ENCODE results near the gene TRPM2.

Gene TRPM2

DNA sequence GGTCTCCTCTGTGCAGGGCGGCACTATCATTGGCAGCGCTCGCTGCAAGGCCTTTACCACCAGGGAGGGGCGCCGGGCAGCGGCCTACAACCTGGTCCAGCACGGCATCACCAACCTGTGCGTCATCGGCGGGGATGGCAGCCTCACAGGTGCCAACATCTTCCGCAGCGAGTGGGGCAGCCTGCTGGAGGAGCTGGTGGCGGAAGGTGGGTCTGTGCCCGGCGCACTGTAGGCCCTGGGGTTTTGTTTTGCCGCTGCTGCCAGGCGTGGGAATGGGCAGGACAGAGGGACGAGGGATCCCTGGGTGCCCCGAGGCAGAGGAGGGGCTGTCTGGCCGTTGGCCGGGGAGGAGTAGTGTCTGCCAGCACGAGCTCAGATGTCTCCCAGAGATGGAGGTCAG, 41.3 kb upstream of the TRPM2 start:
- DNase-seq (ENCODE audit: low read depth), result no peak
- TF ChIP-seq, protein P1, sequence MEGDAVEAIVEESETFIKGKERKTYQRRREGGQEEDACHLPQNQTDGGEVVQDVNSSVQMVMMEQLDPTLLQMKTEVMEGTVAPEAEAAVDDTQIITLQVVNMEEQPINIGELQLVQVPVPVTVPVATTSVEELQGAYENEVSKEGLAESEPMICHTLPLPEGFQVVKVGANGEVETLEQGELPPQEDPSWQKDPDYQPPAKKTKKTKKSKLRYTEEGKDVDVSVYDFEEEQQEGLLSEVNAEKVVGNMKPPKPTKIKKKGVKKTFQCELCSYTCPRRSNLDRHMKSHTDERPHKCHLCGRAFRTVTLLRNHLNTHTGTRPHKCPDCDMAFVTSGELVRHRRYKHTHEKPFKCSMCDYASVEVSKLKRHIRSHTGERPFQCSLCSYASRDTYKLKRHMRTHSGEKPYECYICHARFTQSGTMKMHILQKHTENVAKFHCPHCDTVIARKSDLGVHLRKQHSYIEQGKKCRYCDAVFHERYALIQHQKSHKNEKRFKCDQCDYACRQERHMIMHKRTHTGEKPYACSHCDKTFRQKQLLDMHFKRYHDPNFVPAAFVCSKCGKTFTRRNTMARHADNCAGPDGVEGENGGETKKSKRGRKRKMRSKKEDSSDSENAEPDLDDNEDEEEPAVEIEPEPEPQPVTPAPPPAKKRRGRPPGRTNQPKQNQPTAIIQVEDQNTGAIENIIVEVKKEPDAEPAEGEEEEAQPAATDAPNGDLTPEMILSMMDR (conservative IDR thresholded peaks at IDR 0.05; ENCODE audit: low read length), result no peak
- no peak overlapping the region for H3K4me3 ChIP-seq (ENCODE audit: low read length)

DNA sequence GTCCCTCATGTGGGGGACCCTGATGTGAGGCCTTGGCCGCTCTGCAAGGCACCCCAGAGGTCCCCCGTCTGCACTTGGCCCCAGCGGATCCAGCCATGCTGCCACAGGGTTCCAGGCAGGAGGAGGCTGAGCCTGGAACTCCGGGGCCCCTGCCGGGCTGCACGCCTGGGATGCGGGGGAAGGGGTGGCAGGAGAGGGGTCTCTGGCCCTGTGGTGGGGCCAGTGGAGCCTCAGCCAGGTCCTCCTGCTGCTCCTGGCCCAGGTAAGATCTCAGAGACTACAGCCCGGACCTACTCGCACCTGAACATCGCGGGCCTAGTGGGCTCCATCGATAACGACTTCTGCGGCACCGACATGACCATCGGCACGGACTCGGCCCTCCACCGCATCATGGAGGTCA, 40.7 kb upstream of the TRPM2 start:
- no peak overlapping the region for H3K4me3 ChIP-seq (ENCODE audit: low read length)
- DNase-seq (ENCODE audit: low read depth), result no peak
- TF ChIP-seq, protein P1 (conservative IDR thresholded peaks at IDR 0.05; ENCODE audit: low read length), result no peak

DNA sequence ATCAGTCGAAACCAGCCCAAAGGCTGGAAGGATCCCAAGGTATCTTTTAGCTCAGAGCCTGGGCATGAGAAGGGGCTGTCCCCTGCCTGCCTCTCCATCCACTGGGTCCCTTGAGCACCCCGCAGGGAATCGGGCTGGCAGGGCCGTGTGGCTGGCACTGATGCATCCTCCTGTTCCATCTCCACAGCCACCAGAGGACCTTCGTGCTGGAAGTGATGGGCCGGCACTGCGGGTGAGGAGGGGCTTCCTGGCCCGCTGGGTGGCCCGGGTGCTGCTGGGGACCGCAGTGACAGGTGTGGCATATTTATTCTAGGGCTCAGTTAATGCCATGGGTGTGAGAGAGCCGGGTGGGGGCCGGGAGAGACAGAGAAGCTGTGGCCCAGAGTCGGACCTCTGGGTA, 40.0 kb upstream of the TRPM2 start:
- TF ChIP-seq, protein P1 (conservative IDR thresholded peaks at IDR 0.05; ENCODE audit: low read length), result no peak
- no peak for DNase-seq (ENCODE audit: low read depth)

DNA sequence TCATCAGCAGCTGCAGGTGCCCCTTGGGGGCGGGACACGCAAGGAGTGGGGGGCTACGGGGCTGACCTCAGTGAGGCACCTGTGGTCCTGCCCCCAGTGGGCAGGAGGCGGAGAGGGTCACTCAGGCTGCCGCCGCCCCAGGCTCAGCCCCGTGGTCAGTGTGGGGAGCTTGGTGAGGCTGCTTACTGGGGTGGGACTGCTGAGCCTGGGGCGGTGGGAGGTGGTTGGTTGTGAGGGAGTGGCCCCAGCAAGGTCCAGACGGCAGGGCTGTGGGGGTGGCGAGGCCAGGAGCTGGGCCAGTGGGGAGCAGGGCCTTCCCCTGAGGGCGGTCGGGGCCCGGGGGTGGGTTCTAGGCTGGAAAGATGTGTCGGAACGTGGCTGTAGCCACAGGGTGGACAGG, 39.3 kb upstream of the TRPM2 start:
- no peak for DNase-seq (ENCODE audit: low read depth)
- TF ChIP-seq, protein P1 (conservative IDR thresholded peaks at IDR 0.05; ENCODE audit: low read length), result no peak

More for the DNA sequence above, 40.0 kb upstream of the TRPM2 start:
- no peak overlapping the region for H3K4me3 ChIP-seq (ENCODE audit: low read length)

DNA sequence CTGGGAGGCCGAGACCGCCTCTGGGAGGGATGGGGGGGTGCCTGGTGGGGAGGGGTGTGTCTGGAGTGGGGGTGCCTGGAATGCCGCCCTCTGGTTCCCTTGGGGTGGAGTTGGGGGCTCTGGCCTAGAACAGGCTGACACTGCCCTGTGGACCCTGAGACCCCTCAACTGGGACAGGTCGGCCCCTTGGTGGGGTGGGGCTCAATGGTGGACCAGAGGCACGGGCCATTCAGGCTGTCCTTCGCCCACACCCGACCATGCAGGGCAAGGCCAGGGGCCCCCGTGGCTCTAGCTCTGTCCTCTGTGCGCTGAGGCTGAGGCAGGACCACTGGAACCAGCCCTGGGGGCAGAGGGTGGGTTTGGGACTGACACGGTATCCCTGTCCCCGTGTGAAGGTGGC, 38.9 kb upstream of the TRPM2 start:
- TF ChIP-seq, protein P1 (conservative IDR thresholded peaks at IDR 0.05; ENCODE audit: low read length), result no peak
- H3K4me3 ChIP-seq (ENCODE audit: low read length), result no peak overlapping the region
- no peak for DNase-seq (ENCODE audit: low read depth)

More for the DNA sequence above, 39.3 kb upstream of the TRPM2 start:
- no peak overlapping the region for H3K4me3 ChIP-seq (ENCODE audit: low read length)

DNA sequence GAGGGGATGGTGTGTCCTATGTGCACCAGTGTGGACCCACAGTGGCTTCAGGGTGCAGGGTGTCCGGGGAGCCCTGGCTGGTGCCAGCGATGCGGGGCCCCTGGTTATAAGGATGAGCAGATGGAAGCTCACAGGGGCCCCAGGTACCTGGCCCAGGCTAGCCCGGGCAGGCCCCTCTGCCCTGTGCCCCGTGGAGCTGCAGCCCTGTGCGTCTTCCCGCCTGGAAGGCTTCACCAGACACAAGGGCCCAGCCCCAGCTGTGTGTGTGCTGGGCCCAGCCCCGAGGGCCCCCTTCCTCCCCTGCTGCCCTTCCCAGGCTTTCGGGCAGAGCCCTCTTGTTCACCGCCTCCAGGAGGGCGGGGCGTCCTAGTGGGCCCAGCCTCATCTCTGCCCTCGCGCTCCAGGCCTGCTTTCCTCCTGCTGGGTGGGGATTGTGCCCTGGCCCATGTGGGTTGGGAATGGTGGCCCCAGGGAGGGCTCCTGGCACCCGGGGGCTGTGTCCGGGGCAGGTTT, 37.7 kb upstream of the TRPM2 start:
- TF ChIP-seq, protein P1 (conservative IDR thresholded peaks at IDR 0.05; ENCODE audit: low read length), result no peak
- H3K4me3 ChIP-seq (ENCODE audit: low read length), result no peak overlapping the region
- no peak for DNase-seq (ENCODE audit: low read depth)

DNA sequence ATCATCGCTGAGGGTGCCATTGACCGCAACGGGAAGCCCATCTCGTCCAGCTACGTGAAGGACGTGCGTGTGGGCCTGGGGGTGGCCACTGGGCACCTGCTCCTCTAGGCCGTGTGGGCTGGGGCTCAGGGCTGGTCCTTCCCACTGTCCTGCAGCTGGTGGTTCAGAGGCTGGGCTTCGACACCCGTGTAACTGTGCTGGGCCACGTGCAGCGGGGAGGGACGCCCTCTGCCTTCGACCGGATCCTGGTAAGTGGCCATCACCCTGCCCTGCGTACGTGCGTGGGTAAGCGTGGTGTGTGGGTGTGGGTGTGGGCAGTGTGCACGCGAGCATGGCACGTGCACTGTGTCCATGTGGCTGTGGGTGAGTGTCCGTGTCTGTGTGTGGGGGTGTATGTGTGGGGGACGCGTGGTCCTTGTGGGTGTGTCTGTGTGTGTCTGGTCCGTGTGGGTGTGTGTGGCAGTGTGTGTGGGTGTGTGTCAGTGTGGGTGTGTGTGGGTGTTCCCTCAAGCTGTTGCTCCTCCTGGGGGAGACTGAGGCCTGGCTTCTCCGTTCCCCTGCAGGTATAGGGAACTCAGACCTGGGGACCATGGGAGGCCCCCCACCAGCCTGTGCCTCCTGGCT, 37.0 kb upstream of the TRPM2 start:
- H3K4me3 ChIP-seq (ENCODE audit: low read length), result no peak overlapping the region
- TF ChIP-seq, protein P1 (conservative IDR thresholded peaks at IDR 0.05; ENCODE audit: low read length), result no peak
- DNase-seq (ENCODE audit: low read depth), result no peak

All from AG10803 (cell line).